ENCODE results near the gene BTLA. TPM values are rescaled to one million over a fixed set of nuclear protein-coding genes. Genes with fewer than 3 reads are reported as not detected.

Gene BTLA
- total RNA-seq, 1 experiment from 2014 or later: not detected

- Histone ChIP-seq H4K20me1 (ENCODE audit: low read length) (no peaks in the 10 kb centered on the region), H3K4me1 (ENCODE audit: insufficient read depth, low read length) (no peaks in the 10 kb centered on the region), H3K4me2 (ENCODE audit: low read length) (no peak overlapping the region), H3K4me3 (ENCODE audit: low read length) (no peak overlapping the region), H2AFZ (ENCODE audit: low read length) (no peak overlapping the region), H3K79me2 (ENCODE audit: low read length) (no peaks in the 10 kb centered on the region), H3K36me3 (ENCODE audit: low read depth, low read length) (no peaks in the 10 kb centered on the region), H3K9ac (ENCODE audit: low read length) (no peak overlapping the region), H3K27ac (ENCODE audit: low read length) (no peak overlapping the region), H3F3A (ENCODE audit: low read length, unreplicated experiment) (no peaks in the 10 kb centered on the region), H3K27me3 (ENCODE audit: low read length) (peaks cover 36% of the 10 kb centered on the region), H3K9me3 (ENCODE audit: low read length) (no peaks in the 10 kb centered on the region), H3K9me2 (replicated peaks; ENCODE audit: low read length) (no peaks in the 10 kb centered on the region)
- intact Hi-C loops (cut with micrococcal nuclease): no loop called here
- TF ChIP-seq CTCF (conservative IDR thresholded peaks at IDR 0.05; ENCODE audit: low read depth, low read length): no peak
- ChIA-PET CTCF (no interaction called here), POLR2A (ENCODE audit: unreplicated experiment) (no interaction called here)
- DNase-seq (no peak), ATAC-seq (no peak)
- no TSS peak for BruUV-seq (replicated peaks)
Observed at GRCh38 chr3:112417696-112418318, 81.5 kb downstream of the BTLA start.

GRCh38 chr3:112416391-112417212 is 82.7 kb downstream of the BTLA start:
- no peak overlapping the region for H3K4me2 ChIP-seq (ENCODE audit: low read length)
- peaks cover 45% of the 10 kb centered on the region for H3K27me3 ChIP-seq (ENCODE audit: low read length)
- no peaks in the 10 kb centered on the region for H3K9me2 ChIP-seq (replicated peaks; ENCODE audit: low read length)
- H3K4me1 ChIP-seq (ENCODE audit: insufficient read depth, low read length): no peaks in the 10 kb centered on the region
- intact Hi-C loops (cut with micrococcal nuclease): no loop called here
- no peak for TF ChIP-seq EZH2 (IDR thresholded peaks at IDR 0.05; ENCODE audit: low read length, unreplicated experiment)
- TF ChIP-seq CTCF (conservative IDR thresholded peaks at IDR 0.05; ENCODE audit: low read depth, low read length): no peak
- TF ChIP-seq EZH2phosphoT487 (IDR thresholded peaks at IDR 0.05; ENCODE audit: borderline replicate concordance, low read length): no peak
- DNase-seq: no peak
- no peaks in the 10 kb centered on the region for H3F3A ChIP-seq (ENCODE audit: low read length, unreplicated experiment)
- no TSS peak for BruUV-seq (replicated peaks)
- no peaks in the 10 kb centered on the region for H3K36me3 ChIP-seq (ENCODE audit: low read depth, low read length)
- ChIA-PET CTCF (no interaction called here), POLR2A (ENCODE audit: unreplicated experiment) (no interaction called here)
- H3K9me3 ChIP-seq (ENCODE audit: low read length): no peaks in the 10 kb centered on the region
- no peak overlapping the region for H3K9ac ChIP-seq (ENCODE audit: low read length)
- H3K27ac ChIP-seq (ENCODE audit: low read length): no peak overlapping the region
- no peak overlapping the region for H3K4me3 ChIP-seq (ENCODE audit: low read length)
- ATAC-seq: no peak
- no peak overlapping the region for H2AFZ ChIP-seq (ENCODE audit: low read length)
- no peaks in the 10 kb centered on the region for H4K20me1 ChIP-seq (ENCODE audit: low read length)
- no peaks in the 10 kb centered on the region for H3K79me2 ChIP-seq (ENCODE audit: low read length)

GRCh38 chr3:112415390-112415789 is 83.9 kb downstream of the BTLA start:
- no peak for ATAC-seq

More at GRCh38 chr3:112415390-112415789, 83.9 kb downstream of the BTLA start:
- no peaks in the 10 kb centered on the region for H4K20me1 ChIP-seq (ENCODE audit: low read length)
- H3K4me3 ChIP-seq (ENCODE audit: low read length): no peak overlapping the region
- H3K79me2 ChIP-seq (ENCODE audit: low read length): no peaks in the 10 kb centered on the region
- no TSS peak for BruUV-seq (replicated peaks)
- POLR2A ChIA-PET (ENCODE audit: unreplicated experiment): no interaction called here
- H3F3A ChIP-seq (ENCODE audit: low read length, unreplicated experiment): no peaks in the 10 kb centered on the region
- no peak overlapping the region for H3K27ac ChIP-seq (ENCODE audit: low read length)
- intact Hi-C loops (cut with micrococcal nuclease): no loop called here
- no peaks in the 10 kb centered on the region for H3K9me2 ChIP-seq (replicated peaks; ENCODE audit: low read length)
- H3K9ac ChIP-seq (ENCODE audit: low read length): no peak overlapping the region
- H2AFZ ChIP-seq (ENCODE audit: low read length): no peak overlapping the region
- DNase-seq: no peak
- H3K27me3 ChIP-seq (ENCODE audit: low read length): peaks cover 56% of the 10 kb centered on the region
- H3K4me2 ChIP-seq (ENCODE audit: low read length): no peak overlapping the region
- no peaks in the 10 kb centered on the region for H3K9me3 ChIP-seq (ENCODE audit: low read length)
- H3K4me1 ChIP-seq (ENCODE audit: insufficient read depth, low read length): no peaks in the 10 kb centered on the region
- TF ChIP-seq EZH2 (IDR thresholded peaks at IDR 0.05; ENCODE audit: low read length, unreplicated experiment): no peak
- TF ChIP-seq EZH2phosphoT487 (IDR thresholded peaks at IDR 0.05; ENCODE audit: borderline replicate concordance, low read length): no peak
- TF ChIP-seq CTCF (conservative IDR thresholded peaks at IDR 0.05; ENCODE audit: low read depth, low read length): no peak
- CTCF ChIA-PET: no interaction called here
- H3K36me3 ChIP-seq (ENCODE audit: low read depth, low read length): no peaks in the 10 kb centered on the region

All from PC-3 (cell line).